A549 treated with RU486 at 1 μM for 4 hours (cell line): ENCODE measurements around the gene QSER1. TPM values are rescaled to one million over a fixed set of nuclear protein-coding genes. Genes with fewer than 3 reads are reported as not detected.

Source experiments
- total RNA-seq: library from RNA; stranded (reverse); fragments of 200-300 nt; extraction: Qiagen RNA extraction; gene quantifications from 5 replicates; pipeline ENCODE4 v1.2.3, GENCODE V29; 2022; ENCODE audit warnings: low read depth

Gene QSER1
- 10.3 to 20.5 TPM (median 18.3 TPM) in 5 replicates for total RNA-seq

DNA sequence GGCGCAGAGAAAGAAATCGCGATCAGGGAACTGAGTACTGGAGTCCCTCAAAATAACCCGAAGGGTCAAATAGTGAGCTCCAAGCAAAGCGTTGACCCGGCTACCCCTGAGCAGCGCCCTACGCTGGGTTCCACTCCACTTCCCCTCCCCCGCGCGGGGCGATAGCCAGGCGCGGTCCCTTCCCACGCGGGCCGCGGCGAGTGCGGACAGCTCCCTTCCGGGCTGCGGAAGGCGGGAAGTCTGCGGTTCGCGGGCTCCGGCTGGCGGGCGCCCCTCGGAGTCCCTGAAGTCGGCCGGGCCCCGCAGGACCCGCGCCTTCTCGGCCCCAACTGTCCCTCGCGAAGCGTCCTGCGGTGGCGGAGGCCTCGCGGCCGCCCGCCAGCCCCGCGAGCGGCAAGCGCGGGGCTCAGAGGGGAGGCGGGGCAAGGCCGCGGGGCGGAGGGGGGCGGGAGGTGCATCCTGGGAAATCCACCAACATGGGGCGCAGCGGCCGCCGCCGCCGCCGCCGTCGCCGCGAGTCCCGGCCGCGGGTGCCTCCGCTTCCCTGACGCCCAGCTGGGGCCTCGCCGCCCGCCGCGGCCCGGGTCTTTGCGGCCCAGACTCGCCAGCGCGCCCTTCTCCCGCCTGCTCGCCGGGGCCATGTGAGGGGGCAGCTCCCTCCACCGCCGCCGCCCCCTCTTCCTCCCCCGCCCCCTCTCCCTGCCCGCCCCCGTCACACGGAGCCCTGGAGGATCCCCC, at the start of gene QSER1:
Gene QSER1, plus strand, starts transcription at position 457 of the 738 bp plus-strand sequence. CDS start 315 bp downstream, outside the sequence.

DNA sequence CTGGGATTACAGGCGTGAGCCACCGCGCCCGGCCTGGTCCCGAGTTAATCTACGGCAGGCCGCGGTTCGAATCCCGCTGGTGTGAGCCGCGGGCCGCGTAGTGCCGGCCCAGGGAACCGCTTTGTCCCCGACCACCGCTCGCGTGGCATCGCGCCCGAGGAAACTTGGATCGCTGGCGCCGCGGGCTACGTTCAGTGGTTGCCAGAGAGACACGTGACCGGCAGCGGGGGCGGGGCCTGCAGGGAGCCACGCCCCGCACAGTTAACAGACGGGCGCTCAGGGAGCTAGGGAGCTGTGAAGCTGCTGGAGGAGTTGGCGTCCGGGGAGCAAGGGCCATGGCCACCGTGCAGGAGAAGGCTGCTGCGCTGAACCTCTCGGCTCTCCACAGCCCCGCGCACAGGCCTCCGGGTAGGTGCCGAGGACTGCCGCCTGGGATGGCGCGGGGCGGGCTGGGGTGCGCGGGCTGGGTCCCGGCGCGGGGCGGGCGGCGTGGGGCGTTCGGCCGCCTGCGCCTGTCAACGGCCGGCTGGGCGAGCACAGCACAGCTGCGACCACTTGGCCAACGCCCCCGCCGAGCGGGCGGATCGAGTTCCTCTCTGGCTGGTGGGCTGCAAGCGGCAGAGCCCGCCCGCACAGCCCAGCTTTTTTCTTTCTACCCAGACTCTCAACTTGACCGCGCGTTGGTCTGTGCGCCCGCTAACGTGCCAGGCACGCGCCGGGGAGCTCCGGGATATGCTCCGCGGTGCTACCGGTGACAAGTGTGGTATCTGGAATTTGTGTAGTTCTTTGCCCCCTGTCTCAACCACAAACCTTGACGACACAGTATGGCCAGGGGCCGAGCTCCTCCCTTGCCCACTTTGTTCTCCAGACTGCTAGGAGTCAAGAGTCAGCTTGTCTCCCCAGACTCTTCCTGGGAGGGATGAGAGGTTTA, 123.3 kb downstream of the QSER1 start, which contains the start of gene DEPDC7:
Gene DEPDC7, plus strand, starts transcription at position 258 of the 931 bp plus-strand sequence. Its CDS starts 78 bp downstream, at position 336.

Other genes starting within 250 kb of the QSER1 start
- not detected in 5 replicates for gene CCDC73, start 98.1 kb upstream of the QSER1 start, total RNA-seq
- gene PRRG4, start 62.9 kb upstream of the QSER1 start, total RNA-seq, result 0.40 to 0.79 TPM (median 0.53 TPM) in 5 replicates
- 4.0 to 8.6 TPM (median 7.2 TPM) in 5 replicates for gene DEPDC7, start 123.1 kb downstream of the QSER1 start, total RNA-seq
- 16.9 to 22.3 TPM (median 18.5 TPM) in 5 replicates for gene TCP11L1, start 146.8 kb downstream of the QSER1 start, total RNA-seq